SK-N-SH (cell line): ENCODE measurements around the gene ARHGEF37. TPM values are rescaled to one million over a fixed set of nuclear protein-coding genes. Genes with fewer than 3 reads are reported as not detected.

ENCODE experiments used
- CTCF ChIA-PET: fragments of 300-600, 350-600 bp; formaldehyde crosslinking; extraction: SDS; loops from one replicate; lab custom pipeline; 2021; lab: Yijun Ruan, JAX
- POLR2A ChIA-PET: fragments of 350-600 bp; sonication (Branson Sonifier 250); formaldehyde crosslinking; extraction: SDS; loops from one replicate; lab custom pipeline; 2020; ENCODE audit warnings: antibody characterized with exemption, inconsistent platforms; lab: Yijun Ruan, JAX
- DNase-seq: peaks from one replicate; pipeline ENCODE4 v3.0.0; 2012
- H2AFZ ChIP-seq: fragments of 200-600 bp; sonication (generic); 2 replicates; pipeline ENCODE4 v1.8.1; 2016; ENCODE audit warnings: antibody characterized with exemption, mild to moderate bottlenecking, low read depth
- H3F3A ChIP-seq: fragments of 200-600 bp; sonication (generic); replicated peaks from 2 replicates; pipeline ENCODE3; 2016; ENCODE audit warnings: antibody characterized with exemption, mild to moderate bottlenecking; ENCODE audit not compliant: insufficient read depth
- H3K27ac ChIP-seq, 2 experiments: fragments of 200-500 bp in 1 of 2; fragments of 200-600 bp in 1 of 2; sonication (Bioruptor generic) in 1 of 2; sonication (generic), shearing (Covaris generic) in 1 of 2; 2 replicates each; pipeline versions ENCODE4 v1.5.1 to v1.6.1; 2014 to 2016; ENCODE audit warnings: low read depth in 2 of 2, inconsistent platforms in 1 of 2, low read length in 1 of 2, mild to moderate bottlenecking in 1 of 2, mixed read lengths in 1 of 2
- H3K27me3 ChIP-seq: fragments of 200-600 bp; sonication (generic), shearing (Covaris generic); 2 replicates; pipeline ENCODE4 v1.6.1; 2016; ENCODE audit warnings: mixed run types; ENCODE audit not compliant: insufficient read depth
- H3K36me3 ChIP-seq, 2 experiments: fragments of 200-500 bp in 1 of 2; fragments of 200-600 bp in 1 of 2; sonication (Bioruptor generic) in 1 of 2; sonication (generic) in 1 of 2; replicated peaks in 1 of 2; 2 replicates each; pipeline versions ENCODE3 to v1.5.1; 2014 to 2016; ENCODE audit warnings: low read length in 1 of 2, mild to moderate bottlenecking in 1 of 2; ENCODE audit not compliant: insufficient read depth in 2 of 2, control insufficient read depth in 1 of 2
- H3K4me1 ChIP-seq, 2 experiments: fragments of 200-500 bp in 1 of 2; fragments of 200-600 bp in 1 of 2; sonication (Bioruptor generic) in 1 of 2; sonication (generic), shearing (Covaris generic) in 1 of 2; 2 replicates each; pipeline versions ENCODE4 v1.5.1 to v1.6.1; 2014 to 2016; ENCODE audit warnings: low read depth in 1 of 2, low read length in 1 of 2, mixed run types in 1 of 2; ENCODE audit not compliant: insufficient read depth in 2 of 2, control insufficient read depth in 1 of 2
- H3K4me2 ChIP-seq: fragments of 200-600 bp; sonication (generic), shearing (Covaris generic); 2 replicates; pipeline ENCODE4 v1.6.1; 2017; ENCODE audit warnings: mixed run types
- H3K4me3 ChIP-seq, 2 experiments: fragments of 200-500 bp in 1 of 2; fragments of 200-600 bp in 1 of 2; sonication (Bioruptor generic) in 1 of 2; sonication (generic), shearing (Covaris generic) in 1 of 2; 2 replicates each; pipeline versions ENCODE4 v1.5.1 to v1.8.1; 2014 to 2016; ENCODE audit warnings: low read depth in 2 of 2, inconsistent platforms in 1 of 2, low read length in 1 of 2, mild to moderate bottlenecking in 1 of 2, mixed read lengths in 1 of 2, moderate library complexity in 1 of 2
- H3K79me2 ChIP-seq: fragments of 200-600 bp; sonication (generic); 2 replicates; pipeline ENCODE4 v1.8.1; 2017; ENCODE audit warnings: mild to moderate bottlenecking; ENCODE audit not compliant: insufficient read depth
- H3K9ac ChIP-seq: fragments of 200-600 bp; sonication (generic); 2 replicates; pipeline ENCODE4 v1.6.1; 2017; ENCODE audit warnings: mixed run types
- H3K9me2 ChIP-seq: fragments of 200-600 bp; sonication (generic); 2 replicates; pipeline ENCODE4 v1.6.1; 2017; ENCODE audit warnings: mixed run types
- H3K9me3 ChIP-seq: fragments of 200-600 bp; sonication (generic); 2 replicates; pipeline ENCODE4 v1.6.1; 2017; ENCODE audit warnings: mixed run types, mild to moderate bottlenecking, moderate library complexity
- H4K20me1 ChIP-seq: fragments of 200-600 bp; sonication (generic); 2 replicates; pipeline ENCODE4 v1.6.1; 2017; ENCODE audit warnings: mild to moderate bottlenecking, mixed run types; ENCODE audit not compliant: insufficient read depth
- CHD2 ChIP-seq: fragments of 150-350 bp; IDR thresholded peaks from 2 replicates; pipeline ENCODE4 v1.6.1; 2018; ENCODE audit warnings: low read length; ENCODE audit not compliant: partially characterized antibody
- EZH2phosphoT487 ChIP-seq: fragments of 200-600 bp; sonication (generic); IDR thresholded peaks from 2 replicates; pipeline ENCODE4 v1.6.1; 2017; ENCODE audit warnings: low read depth, mixed run types, mild to moderate bottlenecking, antibody characterized with exemption, moderate library complexity, borderline replicate concordance
- FOSL2 ChIP-seq: IDR thresholded peaks from 2 replicates; pipeline ENCODE4 v1.4.0; 2012; ENCODE audit warnings: low read depth, mild to moderate bottlenecking, moderate library complexity, borderline replicate concordance
- FOXJ3 ChIP-seq: sonication (generic); formaldehyde crosslinking; IDR thresholded peaks from 2 replicates; pipeline ENCODE4 v1.5.1; 2020; ENCODE audit warnings: mild to moderate bottlenecking, missing genetic modification reagents
- FOXM1 ChIP-seq: IDR thresholded peaks from 2 replicates; pipeline ENCODE4 v1.4.0; 2012; ENCODE audit warnings: low read depth, mild to moderate bottlenecking
- GABPA ChIP-seq: IDR thresholded peaks from 2 replicates; pipeline ENCODE4 v1.4.0; 2012; ENCODE audit warnings: low read depth, mild to moderate bottlenecking
- NFIC ChIP-seq: IDR thresholded peaks from 2 replicates; pipeline ENCODE4 v1.4.0; 2012; ENCODE audit warnings: borderline replicate concordance
- RAD21 ChIP-seq: IDR thresholded peaks from 2 replicates; pipeline ENCODE4 v1.6.1; 2012; ENCODE audit warnings: mild to moderate bottlenecking, low read length
- RCOR1 ChIP-seq: fragments of 150-350 bp; IDR thresholded peaks from 2 replicates; pipeline ENCODE4 v1.6.1; 2017; ENCODE audit warnings: antibody characterized with exemption, low read length
- RFX5 ChIP-seq: IDR thresholded peaks from 2 replicates; pipeline ENCODE4 v1.6.1; 2012; ENCODE audit warnings: mild to moderate bottlenecking, improper control_type of control experiment, low read length
- SMC3 ChIP-seq: IDR thresholded peaks from 2 replicates; pipeline ENCODE4 v1.6.1; 2012; ENCODE audit warnings: low read depth, low read length, improper control_type of control experiment
- TAF1 ChIP-seq: IDR thresholded peaks from 2 replicates; pipeline ENCODE4 v1.6.1; 2012; ENCODE audit warnings: low read depth, mild to moderate bottlenecking, low read length, moderate library complexity, borderline replicate concordance
- TCF12 ChIP-seq: IDR thresholded peaks from 2 replicates; pipeline ENCODE4 v1.4.0; 2012
- TEAD4 ChIP-seq: IDR thresholded peaks from 2 replicates; pipeline ENCODE4 v1.4.0; 2012; ENCODE audit warnings: mild to moderate bottlenecking, borderline replicate concordance; ENCODE audit not compliant: insufficient read depth
- YY1 ChIP-seq: IDR thresholded peaks from 2 replicates; pipeline ENCODE4 v1.4.0; 2012; ENCODE audit warnings: low read depth, mild to moderate bottlenecking
- WGBS: methylation state at CpG from one replicate; pipeline ENCODE4 v1.1.6; 2017; ENCODE audit warnings: low lambda C conversion rate; 5-methylcytosine and 5-hydroxymethylcytosine counted together
- polyA plus RNA-seq, 3 experiments: library from polyadenylated mRNA; depleted of rRNA; stranded (reverse); fragments of >200 nt; gene quantifications; 2 replicates each; pipeline ENCODE4 v1.2.3, GENCODE V29; 2012
- TF ChIP-seq, protein P1 (sequence below): fragments of 150-350 bp; IDR thresholded peaks from 2 replicates; pipeline ENCODE4 v1.6.1; 2016; ENCODE audit warnings: mild to moderate bottlenecking, low read depth, low read length
- TF ChIP-seq, protein P2 (sequence below): fragments of 150-350 bp; IDR thresholded peaks from 2 replicates; pipeline ENCODE4 v1.6.1; 2017; ENCODE audit warnings: antibody characterized with exemption, low read length, low read depth, borderline replicate concordance
- TF ChIP-seq, protein P3 (sequence below): IDR thresholded peaks from 2 replicates; pipeline ENCODE4; 2012

ARHGEF37 gene
- polyA plus RNA-seq, 1 of the 3 experiments (the other 2 are of a cell fraction) = 0.94 TPM

DNA sequence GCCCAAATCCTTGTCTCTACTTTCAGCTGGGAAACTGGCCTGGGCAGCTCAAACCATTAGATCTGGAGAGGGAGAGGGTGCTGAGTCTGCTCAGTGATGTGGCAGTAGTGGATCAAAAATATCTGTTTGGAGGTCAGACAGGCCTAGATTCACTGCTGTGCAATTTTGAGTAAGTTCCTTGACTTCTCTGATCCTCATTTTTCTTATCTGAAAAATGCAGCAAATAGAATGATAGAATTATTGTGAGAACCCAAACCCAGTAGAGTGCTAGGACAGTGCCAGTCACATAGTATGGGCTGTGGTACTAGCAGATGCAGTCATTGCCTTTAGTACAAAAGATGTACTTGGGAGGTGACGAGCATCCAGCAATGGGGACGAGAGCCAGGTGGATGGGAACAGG, 50.2 kb downstream of the ARHGEF37 start:
- no peaks in the 10 kb centered on the region for H3K79me2 ChIP-seq
- H3K4me2 ChIP-seq = no peak overlapping the region
- H3K9me3 ChIP-seq = no peaks in the 10 kb centered on the region
- H3K9ac ChIP-seq = no peak overlapping the region
- peaks cover 0 to 21% of the 10 kb centered on the region in 2 experiments; a peak in 1 of 4 replicates for H3K4me1 ChIP-seq
- H2AFZ ChIP-seq = no peak overlapping the region
- H3K27ac ChIP-seq = no peak overlapping the region
- no peak overlapping the region for H3K4me3 ChIP-seq
- no peak for TF ChIP-seq EZH2phosphoT487
- no peak for TF ChIP-seq YY1
- TF ChIP-seq FOSL2 = no peak
- no peak for TF ChIP-seq SMC3
- no peak for TF ChIP-seq RAD21
- no peak for TF ChIP-seq FOXM1
- TF ChIP-seq NFIC = no peak
- no peak for TF ChIP-seq TCF12
- no peak for TF ChIP-seq TAF1
- no peak for TF ChIP-seq CHD2
- TF ChIP-seq, protein P1, sequence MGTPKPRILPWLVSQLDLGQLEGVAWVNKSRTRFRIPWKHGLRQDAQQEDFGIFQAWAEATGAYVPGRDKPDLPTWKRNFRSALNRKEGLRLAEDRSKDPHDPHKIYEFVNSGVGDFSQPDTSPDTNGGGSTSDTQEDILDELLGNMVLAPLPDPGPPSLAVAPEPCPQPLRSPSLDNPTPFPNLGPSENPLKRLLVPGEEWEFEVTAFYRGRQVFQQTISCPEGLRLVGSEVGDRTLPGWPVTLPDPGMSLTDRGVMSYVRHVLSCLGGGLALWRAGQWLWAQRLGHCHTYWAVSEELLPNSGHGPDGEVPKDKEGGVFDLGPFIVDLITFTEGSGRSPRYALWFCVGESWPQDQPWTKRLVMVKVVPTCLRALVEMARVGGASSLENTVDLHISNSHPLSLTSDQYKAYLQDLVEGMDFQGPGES = no peak
- TF ChIP-seq, protein P2, sequence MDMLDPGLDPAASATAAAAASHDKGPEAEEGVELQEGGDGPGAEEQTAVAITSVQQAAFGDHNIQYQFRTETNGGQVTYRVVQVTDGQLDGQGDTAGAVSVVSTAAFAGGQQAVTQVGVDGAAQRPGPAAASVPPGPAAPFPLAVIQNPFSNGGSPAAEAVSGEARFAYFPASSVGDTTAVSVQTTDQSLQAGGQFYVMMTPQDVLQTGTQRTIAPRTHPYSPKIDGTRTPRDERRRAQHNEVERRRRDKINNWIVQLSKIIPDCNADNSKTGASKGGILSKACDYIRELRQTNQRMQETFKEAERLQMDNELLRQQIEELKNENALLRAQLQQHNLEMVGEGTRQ = no peak
- TF ChIP-seq RCOR1 = no peak
- TF ChIP-seq FOXJ3 (CRISPR knock-in tag) = no peak
- TF ChIP-seq TEAD4 = no peak
- TF ChIP-seq, protein P3, sequence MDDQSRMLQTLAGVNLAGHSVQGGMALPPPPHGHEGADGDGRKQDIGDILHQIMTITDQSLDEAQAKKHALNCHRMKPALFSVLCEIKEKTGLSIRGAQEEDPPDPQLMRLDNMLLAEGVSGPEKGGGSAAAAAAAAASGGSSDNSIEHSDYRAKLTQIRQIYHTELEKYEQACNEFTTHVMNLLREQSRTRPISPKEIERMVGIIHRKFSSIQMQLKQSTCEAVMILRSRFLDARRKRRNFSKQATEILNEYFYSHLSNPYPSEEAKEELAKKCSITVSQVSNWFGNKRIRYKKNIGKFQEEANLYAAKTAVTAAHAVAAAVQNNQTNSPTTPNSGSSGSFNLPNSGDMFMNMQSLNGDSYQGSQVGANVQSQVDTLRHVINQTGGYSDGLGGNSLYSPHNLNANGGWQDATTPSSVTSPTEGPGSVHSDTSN = no peak
- TF ChIP-seq GABPA = no peak
- TF ChIP-seq RFX5 = no peak
- POLR2A ChIA-PET = no interaction called here
- H4K20me1 ChIP-seq = no peaks in the 10 kb centered on the region
- 95% methylated on average over 2 of the region's 2 CpGs for WGBS
- H3F3A ChIP-seq = no peaks in the 10 kb centered on the region
- no peaks in the 10 kb centered on the region for H3K9me2 ChIP-seq
- DNase-seq = no peak
- CTCF ChIA-PET = interaction anchor here (1.5 to 22.1 kb wide), 3 partner anchors 13 to 331 kb away, joined by 6 to 730 read pairs (median 7); no protein-coding TSS in a partner anchor
- H3K27me3 ChIP-seq = no peaks in the 10 kb centered on the region
- no peaks in the 10 kb centered on the region for H3K36me3 ChIP-seq
